Smooth muscle cell (in vitro differentiated cells): Measurements from ENCODE around the gene SH3GL2. TPM values are rescaled to one million over a fixed set of nuclear protein-coding genes. Genes with fewer than 3 reads are reported as not detected.

Experiments used
- DNase-seq: peaks from one replicate; lab custom pipeline; 2025; ENCODE audit not compliant: unreplicated experiment; lab: John Stamatoyannopoulos, UW
- H2AFZ ChIP-seq: fragments of 200-600 bp; sonication (generic); 2 replicates; pipeline ENCODE4 v1.6.0; 2016; ENCODE audit warnings: antibody characterized with exemption, low read depth, mild to moderate bottlenecking
- H3F3A ChIP-seq: fragments of 200-600 bp; sonication (generic); 2 replicates; pipeline ENCODE4 v1.6.0; 2017; ENCODE audit warnings: antibody characterized with exemption, low read depth
- H3K27ac ChIP-seq: fragments of 200-600 bp; sonication (generic); 2 replicates; pipeline ENCODE4 v1.5.1; 2016; ENCODE audit warnings: low read depth, mild to moderate bottlenecking
- H3K27me3 ChIP-seq: fragments of 200-600 bp; sonication (generic); 2 replicates; pipeline ENCODE4 v1.6.1; 2016; ENCODE audit warnings: low read depth, mild to moderate bottlenecking
- H3K36me3 ChIP-seq: fragments of 200-600 bp; sonication (generic); 2 replicates; pipeline ENCODE4 v1.5.1; 2016; ENCODE audit warnings: low read depth
- H3K4me1 ChIP-seq: fragments of 200-600 bp; sonication (generic); 2 replicates; pipeline ENCODE4 v1.5.1; 2016; ENCODE audit warnings: low read depth
- H3K4me2 ChIP-seq: fragments of 200-600 bp; sonication (generic); 2 replicates; pipeline ENCODE4 v1.6.0; 2016; ENCODE audit warnings: mild to moderate bottlenecking
- H3K4me3 ChIP-seq: fragments of 200-600 bp; sonication (generic); 2 replicates; pipeline ENCODE4 v1.5.1; 2016; ENCODE audit warnings: mild to moderate bottlenecking
- H3K79me2 ChIP-seq: fragments of 200-600 bp; sonication (generic); 2 replicates; pipeline ENCODE4 v1.6.0; 2016; ENCODE audit warnings: low read depth, mild to moderate bottlenecking
- H3K9ac ChIP-seq: fragments of 200-600 bp; sonication (generic); 2 replicates; pipeline ENCODE4 v1.6.0; 2016; ENCODE audit warnings: low read depth
- H3K9me3 ChIP-seq: fragments of 200-600 bp; sonication (generic); replicated peaks from 2 replicates; pipeline ENCODE4 v1.5.1; 2016; ENCODE audit warnings: low read depth
- H4K20me1 ChIP-seq: fragments of 200-600 bp; sonication (generic); 2 replicates; pipeline ENCODE4 v1.6.0; 2016; ENCODE audit warnings: low read depth
- CTCF ChIP-seq: fragments of 200-600 bp; sonication (generic); IDR thresholded peaks from 2 replicates; pipeline ENCODE4 v1.5.1; 2017; ENCODE audit warnings: borderline replicate concordance, mild to moderate bottlenecking, antibody characterized with exemption; ENCODE audit not compliant: insufficient read depth, poor library complexity, severe bottlenecking
- WGBS: methylation state at CpG from one replicate; pipeline ENCODE4 v1.1.7; 2016; ENCODE audit warnings: low lambda C conversion rate; 5-methylcytosine and 5-hydroxymethylcytosine counted together
- polyA plus RNA-seq: library from polyadenylated mRNA; unstranded; fragments of >200 nt; fragmentation: Nextera tagmentation; extraction: Ambion mirVana; gene quantifications from 2 replicates; pipeline ENCODE4 v1.2.1, GENCODE V29; 2016
- total RNA-seq: library from RNA; depleted of rRNA; stranded (reverse); fragments of >200 nt; gene quantifications from 2 replicates; pipeline ENCODE4 v1.2.3, GENCODE V29; 2014

The SH3GL2 gene
- total and polyA plus RNA-seq, 2 experiments from 2014 or later, result not detected

GRCh38 chr9:17636349-17636748 is 57.5 kb downstream of the SH3GL2 start:
- no peak for TF ChIP-seq CTCF
- Histone ChIP-seq H3K9me3 (no peaks in the 10 kb centered on the region), H3K79me2 (no peaks in the 10 kb centered on the region), H3K4me3 (no peak overlapping the region), H3K36me3 (no peaks in the 10 kb centered on the region), H3K27me3 (no peaks in the 10 kb centered on the region), H3K4me2 (no peak overlapping the region), H2AFZ (no peak overlapping the region), H4K20me1 (no peaks in the 10 kb centered on the region), H3K4me1 (no peaks in the 10 kb centered on the region), H3F3A (no peaks in the 10 kb centered on the region), H3K9ac (no peak overlapping the region), H3K27ac (no peak overlapping the region)
- DNase-seq, result no peak
- 80% methylated on average over 2 of the region's 2 CpGs for WGBS

GRCh38 chr9:17636821-17637220 is 58.0 kb downstream of the SH3GL2 start:
- H3K9me3 ChIP-seq, result no peaks in the 10 kb centered on the region

GRCh38 chr9:17637229-17637628 is 58.4 kb downstream of the SH3GL2 start:
- TF ChIP-seq CTCF, result no peak
- H3K4me3 ChIP-seq, result no peak overlapping the region
- 84% methylated on average over 3 of the region's 3 CpGs for WGBS
- H3K9me3 ChIP-seq, result no peaks in the 10 kb centered on the region
- H3K9ac ChIP-seq, result no peak overlapping the region
- no peaks in the 10 kb centered on the region for H3K79me2 ChIP-seq
- no peak for DNase-seq
- no peaks in the 10 kb centered on the region for H4K20me1 ChIP-seq
- no peaks in the 10 kb centered on the region for H3K27me3 ChIP-seq
- no peak overlapping the region for H3K27ac ChIP-seq
- no peak overlapping the region for H3K4me2 ChIP-seq
- H2AFZ ChIP-seq, result no peak overlapping the region
- no peaks in the 10 kb centered on the region for H3F3A ChIP-seq
- no peaks in the 10 kb centered on the region for H3K4me1 ChIP-seq
- no peaks in the 10 kb centered on the region for H3K36me3 ChIP-seq

More at GRCh38 chr9:17636821-17637220, 58.0 kb downstream of the SH3GL2 start:
- no peak overlapping the region for H2AFZ ChIP-seq
- no peak for TF ChIP-seq CTCF
- H3K27me3 ChIP-seq, result no peaks in the 10 kb centered on the region
- no peaks in the 10 kb centered on the region for H3K4me1 ChIP-seq
- no peaks in the 10 kb centered on the region for H3F3A ChIP-seq
- 95% methylated on average over 1 of the region's 1 CpG for WGBS
- DNase-seq, result no peak
- H3K4me2 ChIP-seq, result no peak overlapping the region
- no peak overlapping the region for H3K27ac ChIP-seq
- no peak overlapping the region for H3K9ac ChIP-seq
- H3K4me3 ChIP-seq, result no peak overlapping the region
- H3K36me3 ChIP-seq, result no peaks in the 10 kb centered on the region
- no peaks in the 10 kb centered on the region for H4K20me1 ChIP-seq
- no peaks in the 10 kb centered on the region for H3K79me2 ChIP-seq

- Histone ChIP-seq H3K4me1 (no peaks in the 10 kb centered on the region), H3K9me3 (no peaks in the 10 kb centered on the region), H3K79me2 (no peaks in the 10 kb centered on the region), H3K4me3 (no peak overlapping the region), H3K9ac (no peak overlapping the region), H3K27me3 (peaks cover 3% of the 10 kb centered on the region), H3F3A (no peaks in the 10 kb centered on the region), H4K20me1 (no peaks in the 10 kb centered on the region), H3K36me3 (no peaks in the 10 kb centered on the region), H3K4me2 (no peak overlapping the region), H2AFZ (no peak overlapping the region), H3K27ac (no peak overlapping the region)
- DNase-seq, result no peak
- TF ChIP-seq CTCF, result no peak
These were observed 69.7 kb downstream of the SH3GL2 start for GRCh38 chr9:17648516-17648915.
